ENCODE results near the gene GMIP.
A peak's percentile ranks its signal among the peaks of the same experiment; 100 is the strongest.

Gene GMIP

GRCh38 chr19:19594381-19594780 is 49.1 kb downstream of the GMIP start:
- H3K9me3 ChIP-seq (ENCODE audit: control insufficient read depth, low read length), result no peaks in the 10 kb centered on the region
- H3K27ac ChIP-seq (ENCODE audit: insufficient read depth, low read length, poor library complexity, severe bottlenecking), result no peak overlapping the region
- no peak for DNase-seq
- H3K4me3 ChIP-seq (ENCODE audit: insufficient read depth, low read depth, low read length, poor library complexity, severe bottlenecking), result no peak overlapping the region
- peaks cover 8% of the 10 kb centered on the region for H3K36me3 ChIP-seq (ENCODE audit: control insufficient read depth, insufficient read depth, low read length)
- peaks cover 50% of the 10 kb centered on the region for H3K4me1 ChIP-seq (ENCODE audit: control insufficient read depth, insufficient read depth, low read length, poor library complexity, severe bottlenecking)
- H3K27me3 ChIP-seq (replicated peaks; ENCODE audit: control insufficient read depth, insufficient read depth, low read length, poor library complexity, severe bottlenecking), result no peaks in the 10 kb centered on the region

GRCh38 chr19:19592690-19593089 is 50.8 kb downstream of the GMIP start:
- peaks cover 8% of the 10 kb centered on the region for H3K36me3 ChIP-seq (ENCODE audit: control insufficient read depth, insufficient read depth, low read length)
- H3K9me3 ChIP-seq (ENCODE audit: control insufficient read depth, low read length), result no peaks in the 10 kb centered on the region
- peak overlapping the region; percentile 82 for H3K27ac ChIP-seq (ENCODE audit: insufficient read depth, low read length, poor library complexity, severe bottlenecking)
- H3K27me3 ChIP-seq (replicated peaks; ENCODE audit: control insufficient read depth, insufficient read depth, low read length, poor library complexity, severe bottlenecking), result no peaks in the 10 kb centered on the region
- H3K4me3 ChIP-seq (ENCODE audit: insufficient read depth, low read depth, low read length, poor library complexity, severe bottlenecking), result no peak overlapping the region
- DNase-seq, result no peak
- peaks cover 37% of the 10 kb centered on the region for H3K4me1 ChIP-seq (ENCODE audit: control insufficient read depth, insufficient read depth, low read length, poor library complexity, severe bottlenecking)

DNA sequence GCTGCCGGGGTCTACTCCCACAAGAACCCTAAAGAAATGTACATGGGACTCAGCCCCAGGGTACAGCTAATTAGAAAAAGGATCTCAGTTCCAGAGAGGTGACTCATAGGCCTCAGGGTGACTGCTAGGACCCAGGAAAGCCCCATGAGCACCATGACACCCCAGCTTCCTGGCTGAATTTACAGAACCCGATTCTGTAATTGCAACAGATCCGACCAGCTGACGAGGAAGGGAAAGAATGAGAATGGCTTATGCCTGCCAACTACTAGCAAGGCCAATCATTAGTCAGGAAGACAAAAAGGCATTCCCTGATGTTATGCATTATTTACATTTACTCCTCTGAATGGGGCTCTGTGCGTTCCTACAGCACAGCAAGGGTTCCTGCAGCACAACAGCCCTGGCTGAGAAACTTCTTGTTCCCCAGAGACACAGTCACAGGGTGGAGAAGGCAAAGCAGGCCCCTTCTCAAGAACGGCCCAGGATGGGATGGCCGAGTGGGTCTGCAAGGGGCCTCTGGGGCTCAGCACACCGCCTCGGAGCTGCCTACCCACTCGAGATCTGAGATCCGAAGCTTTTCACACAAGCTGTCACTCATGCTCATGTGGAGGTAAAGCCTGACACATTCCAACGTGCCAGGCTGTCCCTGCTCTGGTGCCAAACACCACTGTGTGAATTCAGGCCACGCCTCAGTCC is 52.2 kb downstream of the GMIP start:
- Histone ChIP-seq H3K9me3 (ENCODE audit: control insufficient read depth, low read length) (no peaks in the 10 kb centered on the region), H3K4me1 (ENCODE audit: control insufficient read depth, insufficient read depth, low read length, poor library complexity, severe bottlenecking) (peaks cover 25% of the 10 kb centered on the region), H3K27me3 (replicated peaks; ENCODE audit: control insufficient read depth, insufficient read depth, low read length, poor library complexity, severe bottlenecking) (no peaks in the 10 kb centered on the region), H3K27ac (ENCODE audit: insufficient read depth, low read length, poor library complexity, severe bottlenecking) (peak overlapping the region; percentile 82), H3K4me3 (ENCODE audit: insufficient read depth, low read depth, low read length, poor library complexity, severe bottlenecking) (no peak overlapping the region), H3K36me3 (ENCODE audit: control insufficient read depth, insufficient read depth, low read length) (peaks cover 8% of the 10 kb centered on the region)
- peak; percentile 71 to 74 (median 73) for DNase-seq

DNA sequence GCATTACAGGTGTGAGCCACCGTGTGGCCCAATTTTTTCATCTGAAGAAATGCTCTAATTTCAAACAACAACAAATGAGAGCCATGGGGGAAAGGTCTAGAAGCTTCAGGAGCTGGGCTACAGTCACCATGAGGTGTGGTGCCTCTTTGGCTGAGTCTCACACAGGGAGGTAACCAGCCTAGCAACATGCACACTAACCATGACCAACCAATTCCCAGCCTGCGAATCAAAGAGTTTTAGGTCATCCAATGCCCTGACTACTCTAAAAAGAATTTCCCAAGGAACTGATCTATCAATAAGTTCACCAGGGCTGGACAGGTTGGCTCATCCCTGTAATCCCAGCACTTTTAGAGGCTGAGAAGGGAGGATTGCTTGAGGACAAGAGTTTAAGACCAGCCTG is 54.9 kb downstream of the GMIP start:
- no peak for DNase-seq
- H3K27ac ChIP-seq (ENCODE audit: insufficient read depth, low read length, poor library complexity, severe bottlenecking), result no peak overlapping the region
- peaks cover 24% of the 10 kb centered on the region for H3K4me1 ChIP-seq (ENCODE audit: control insufficient read depth, insufficient read depth, low read length, poor library complexity, severe bottlenecking)
- no peaks in the 10 kb centered on the region for H3K9me3 ChIP-seq (ENCODE audit: control insufficient read depth, low read length)
- peaks cover 8% of the 10 kb centered on the region for H3K36me3 ChIP-seq (ENCODE audit: control insufficient read depth, insufficient read depth, low read length)
- no peak overlapping the region for H3K4me3 ChIP-seq (ENCODE audit: insufficient read depth, low read depth, low read length, poor library complexity, severe bottlenecking)
- H3K27me3 ChIP-seq (replicated peaks; ENCODE audit: control insufficient read depth, insufficient read depth, low read length, poor library complexity, severe bottlenecking), result no peaks in the 10 kb centered on the region

- Histone ChIP-seq H3K36me3 (ENCODE audit: control insufficient read depth, insufficient read depth, low read length) (peaks cover 8% of the 10 kb centered on the region), H3K27ac (ENCODE audit: insufficient read depth, low read length, poor library complexity, severe bottlenecking) (no peak overlapping the region), H3K4me3 (ENCODE audit: insufficient read depth, low read depth, low read length, poor library complexity, severe bottlenecking) (no peak overlapping the region), H3K27me3 (replicated peaks; ENCODE audit: control insufficient read depth, insufficient read depth, low read length, poor library complexity, severe bottlenecking) (no peaks in the 10 kb centered on the region), H3K4me1 (ENCODE audit: control insufficient read depth, insufficient read depth, low read length, poor library complexity, severe bottlenecking) (peaks cover 24% of the 10 kb centered on the region), H3K9me3 (ENCODE audit: control insufficient read depth, low read length) (no peaks in the 10 kb centered on the region)
- no peak for DNase-seq
Measured at GRCh38 chr19:19587771-19588170, 55.7 kb downstream of the GMIP start.

- H3K4me1 ChIP-seq (ENCODE audit: control insufficient read depth, insufficient read depth, low read length, poor library complexity, severe bottlenecking), result peaks cover 7% of the 10 kb centered on the region
- H3K27me3 ChIP-seq (replicated peaks; ENCODE audit: control insufficient read depth, insufficient read depth, low read length, poor library complexity, severe bottlenecking), result no peaks in the 10 kb centered on the region
- H3K36me3 ChIP-seq (ENCODE audit: control insufficient read depth, insufficient read depth, low read length), result peaks cover 5% of the 10 kb centered on the region
- H3K4me3 ChIP-seq (ENCODE audit: insufficient read depth, low read depth, low read length, poor library complexity, severe bottlenecking), result no peak overlapping the region
- H3K27ac ChIP-seq (ENCODE audit: insufficient read depth, low read length, poor library complexity, severe bottlenecking), result no peak overlapping the region
- H3K9me3 ChIP-seq (ENCODE audit: control insufficient read depth, low read length), result no peaks in the 10 kb centered on the region
- no peak for DNase-seq
Measured at GRCh38 chr19:19584356-19584755, 59.1 kb downstream of the GMIP start.

DNA sequence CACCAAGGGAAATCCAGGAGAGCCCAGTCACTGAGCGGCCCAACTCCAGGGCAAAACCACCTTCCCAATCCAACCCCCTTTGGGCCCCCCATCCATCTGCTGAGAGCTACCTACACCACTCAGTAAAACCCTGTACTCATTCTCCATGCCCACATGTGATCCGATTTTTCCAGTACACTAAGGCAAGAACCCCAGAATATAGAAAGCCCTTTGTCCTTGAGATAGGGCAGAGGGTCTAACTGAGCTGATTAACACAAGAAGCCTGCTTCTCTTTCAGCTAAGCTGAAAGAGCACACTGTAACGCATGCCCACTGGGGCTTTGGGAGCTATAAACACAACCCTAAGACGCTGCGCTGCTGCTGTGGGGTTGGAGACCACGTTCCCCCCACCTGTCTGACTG is 61.0 kb downstream of the GMIP start:
- no peak for DNase-seq
- H3K27ac ChIP-seq (ENCODE audit: insufficient read depth, low read length, poor library complexity, severe bottlenecking), result no peak overlapping the region
- H3K9me3 ChIP-seq (ENCODE audit: control insufficient read depth, low read length), result no peaks in the 10 kb centered on the region
- peaks cover 5% of the 10 kb centered on the region for H3K36me3 ChIP-seq (ENCODE audit: control insufficient read depth, insufficient read depth, low read length)
- peaks cover 7% of the 10 kb centered on the region for H3K4me1 ChIP-seq (ENCODE audit: control insufficient read depth, insufficient read depth, low read length, poor library complexity, severe bottlenecking)
- no peak overlapping the region for H3K4me3 ChIP-seq (ENCODE audit: insufficient read depth, low read depth, low read length, poor library complexity, severe bottlenecking)
- no peaks in the 10 kb centered on the region for H3K27me3 ChIP-seq (replicated peaks; ENCODE audit: control insufficient read depth, insufficient read depth, low read length, poor library complexity, severe bottlenecking)

DNA sequence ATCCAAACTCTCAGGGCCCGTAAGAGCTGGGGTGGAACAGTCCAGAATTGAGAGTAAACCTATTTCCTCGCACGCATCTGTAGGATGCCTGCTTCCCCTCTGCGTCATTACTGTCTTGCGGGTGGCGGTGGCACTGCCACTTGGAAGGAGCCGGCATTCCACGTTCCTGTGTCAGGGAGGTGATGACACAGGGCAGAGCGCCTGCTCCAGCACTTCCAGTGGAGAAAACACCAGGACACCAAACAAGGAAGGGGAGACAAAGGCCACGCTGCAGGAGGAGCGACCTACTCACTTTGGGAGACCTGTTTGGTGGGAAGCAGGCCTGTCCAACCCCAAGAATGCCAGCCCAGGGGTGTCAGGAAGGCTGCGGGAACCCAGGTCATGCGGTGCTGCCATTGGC is 62.1 kb downstream of the GMIP start:
- no peak overlapping the region for H3K27ac ChIP-seq (ENCODE audit: insufficient read depth, low read length, poor library complexity, severe bottlenecking)
- peaks cover 7% of the 10 kb centered on the region for H3K4me1 ChIP-seq (ENCODE audit: control insufficient read depth, insufficient read depth, low read length, poor library complexity, severe bottlenecking)
- H3K27me3 ChIP-seq (replicated peaks; ENCODE audit: control insufficient read depth, insufficient read depth, low read length, poor library complexity, severe bottlenecking), result no peaks in the 10 kb centered on the region
- H3K4me3 ChIP-seq (ENCODE audit: insufficient read depth, low read depth, low read length, poor library complexity, severe bottlenecking), result no peak overlapping the region
- no peak for DNase-seq
- peaks cover 5% of the 10 kb centered on the region for H3K36me3 ChIP-seq (ENCODE audit: control insufficient read depth, insufficient read depth, low read length)
- no peaks in the 10 kb centered on the region for H3K9me3 ChIP-seq (ENCODE audit: control insufficient read depth, low read length)

GRCh38 chr19:19580418-19580817 is 63.0 kb downstream of the GMIP start:
- no peaks in the 10 kb centered on the region for H3K27me3 ChIP-seq (replicated peaks; ENCODE audit: control insufficient read depth, insufficient read depth, low read length, poor library complexity, severe bottlenecking)
- peaks cover 7% of the 10 kb centered on the region for H3K4me1 ChIP-seq (ENCODE audit: control insufficient read depth, insufficient read depth, low read length, poor library complexity, severe bottlenecking)

GRCh38 chr19:19579533-19580361 is 63.7 kb downstream of the GMIP start:
- DNase-seq, result no peak
- no peak overlapping the region for H3K4me3 ChIP-seq (ENCODE audit: insufficient read depth, low read depth, low read length, poor library complexity, severe bottlenecking)
- H3K27ac ChIP-seq (ENCODE audit: insufficient read depth, low read length, poor library complexity, severe bottlenecking), result no peak overlapping the region
- no peaks in the 10 kb centered on the region for H3K27me3 ChIP-seq (replicated peaks; ENCODE audit: control insufficient read depth, insufficient read depth, low read length, poor library complexity, severe bottlenecking)
- peaks cover 5% of the 10 kb centered on the region for H3K36me3 ChIP-seq (ENCODE audit: control insufficient read depth, insufficient read depth, low read length)
- H3K4me1 ChIP-seq (ENCODE audit: control insufficient read depth, insufficient read depth, low read length, poor library complexity, severe bottlenecking), result peaks cover 7% of the 10 kb centered on the region
- H3K9me3 ChIP-seq (ENCODE audit: control insufficient read depth, low read length), result no peaks in the 10 kb centered on the region

More at GRCh38 chr19:19580418-19580817, 63.0 kb downstream of the GMIP start:
- Histone ChIP-seq H3K36me3 (ENCODE audit: control insufficient read depth, insufficient read depth, low read length) (peaks cover 5% of the 10 kb centered on the region), H3K9me3 (ENCODE audit: control insufficient read depth, low read length) (no peaks in the 10 kb centered on the region), H3K4me3 (ENCODE audit: insufficient read depth, low read depth, low read length, poor library complexity, severe bottlenecking) (no peak overlapping the region), H3K27ac (ENCODE audit: insufficient read depth, low read length, poor library complexity, severe bottlenecking) (no peak overlapping the region)
- DNase-seq, result no peak

Data from effector memory CD4-positive, alpha-beta T cell (primary cell).